Measurements from ENCODE around the gene BMP7. TPM values are rescaled to one million over a fixed set of nuclear protein-coding genes. Genes with fewer than 3 reads are reported as not detected.

BMP7 gene
- total and polyA plus RNA-seq, 7 donors: under 0.01 to 5.4 (median 2.5) TPM

- H3K4me3 ChIP-seq: no peak overlapping the region
- no peaks in the 10 kb centered on the region for H3K9me3 ChIP-seq
- H3K36me3 ChIP-seq: no peaks in the 10 kb centered on the region
- peaks cover 0 to 20% (median 0%) of the 10 kb centered on the region in 3 donors for H3K27me3 ChIP-seq
- no peak for TF ChIP-seq CTCF (IDR thresholded peaks at IDR 0.05)
- peak in 1 of 2 donors; percentile 9 for TF ChIP-seq POLR2A (IDR thresholded peaks at IDR 0.05)
- no peak for DNase-seq
- intact Hi-C loops (cut with DNase I): no loop called here
- no peaks in the 10 kb centered on the region for H3K4me1 ChIP-seq
- 72 to 76% methylated on average over 8 of the region's 8 CpGs for WGBS, 2 donors
- H3K27ac ChIP-seq: no peak overlapping the region
Observed at GRCh38 chr20:57247292-57247965, 19.0 kb downstream of the BMP7 start.

- no peaks in the 10 kb centered on the region for H3K36me3 ChIP-seq
- intact Hi-C loops (cut with DNase I): no loop called here
- H3K4me1 ChIP-seq: peaks cover 0 to 6% (median 6%) of the 10 kb centered on the region in 4 donors
- H3K9me3 ChIP-seq: no peaks in the 10 kb centered on the region
- 88 to 93% methylated on average over 5 of the region's 5 CpGs for WGBS, 2 donors
- peaks cover 0 to 20% (median 0%) of the 10 kb centered on the region in 3 donors for H3K27me3 ChIP-seq
- H3K4me3 ChIP-seq: no peak overlapping the region
- no peak for DNase-seq
- TF ChIP-seq EP300 (IDR thresholded peaks at IDR 0.05): no peak
- TF ChIP-seq CTCF (IDR thresholded peaks at IDR 0.05): no peak
- no peak for TF ChIP-seq POLR2A (IDR thresholded peaks at IDR 0.05)
- no peak for TF ChIP-seq POLR2AphosphoS5 (IDR thresholded peaks at IDR 0.05)
- H3K27ac ChIP-seq: no peak overlapping the region
Observed at GRCh38 chr20:57245997-57246396, 20.4 kb downstream of the BMP7 start.

GRCh38 chr20:57244627-57245214 lies 21.7 kb downstream of the BMP7 start:
- TF ChIP-seq POLR2AphosphoS5 (IDR thresholded peaks at IDR 0.05): no peak
- no peak for TF ChIP-seq POLR2A (IDR thresholded peaks at IDR 0.05)
- TF ChIP-seq EP300 (IDR thresholded peaks at IDR 0.05): no peak
- TF ChIP-seq CTCF (IDR thresholded peaks at IDR 0.05): no peak
- Histone ChIP-seq H3K4me3 (no peak overlapping the region), H3K9me3 (no peaks in the 10 kb centered on the region), H3K4me1 (peaks cover 0 to 9% (median 8%) of the 10 kb centered on the region in 4 donors), H3K27ac (no peak overlapping the region), H3K27me3 (peaks cover 0 to 15% (median 0%) of the 10 kb centered on the region in 3 donors), H3K36me3 (no peaks in the 10 kb centered on the region)
- 64 to 66% methylated on average over 3 of the region's 3 CpGs for WGBS, 2 donors
- DNase-seq: no peak
- intact Hi-C loops (cut with DNase I): no loop called here

- no peaks in the 10 kb centered on the region for H3K9me3 ChIP-seq
- intact Hi-C loops (cut with DNase I): no loop called here
- WGBS, 2 donors: 87 to 92% methylated on average over 7 of the region's 7 CpGs
- no peaks in the 10 kb centered on the region for H3K36me3 ChIP-seq
- no peak for DNase-seq
- H3K4me3 ChIP-seq: no peak overlapping the region
- H3K4me1 ChIP-seq: peaks cover 0 to 9% (median 8%) of the 10 kb centered on the region in 4 donors
- H3K27ac ChIP-seq: peak overlapping the region in 1 of 4 donors; percentile 18
- peaks cover 0 to 15% (median 0%) of the 10 kb centered on the region in 3 donors for H3K27me3 ChIP-seq
- TF ChIP-seq CTCF (IDR thresholded peaks at IDR 0.05) (no peak), POLR2AphosphoS5 (IDR thresholded peaks at IDR 0.05) (no peak), POLR2A (IDR thresholded peaks at IDR 0.05) (no peak), EP300 (IDR thresholded peaks at IDR 0.05) (no peak)
Observed at GRCh38 chr20:57244221-57244585, 22.2 kb downstream of the BMP7 start.

All from sigmoid colon (tissue), 7 donors.